COR-L47 (cell line): ENCODE measurements around the gene MYRF.
A peak's percentile ranks its signal among the peaks of the same experiment; 100 is the strongest.

ENCODE experiments used
- DNase-seq: peaks from one replicate; lab custom pipeline; 2025; lab: John Stamatoyannopoulos, UW

Gene MYRF

GRCh38 chr11:61752117-61752924, at the start of gene MYRF:
Gene MYRF, plus strand, starts transcription at chr11:61752636. Its CDS starts 109 bp downstream, at chr11:61752745.
- DNase-seq = no peak

- DNase-seq = no peak
These were observed 49.6 kb upstream of the MYRF start for GRCh38 chr11:61702701-61703312.

- DNase-seq = no peak
These were observed 47.6 kb upstream of the MYRF start for GRCh38 chr11:61704838-61705237.

DNA sequence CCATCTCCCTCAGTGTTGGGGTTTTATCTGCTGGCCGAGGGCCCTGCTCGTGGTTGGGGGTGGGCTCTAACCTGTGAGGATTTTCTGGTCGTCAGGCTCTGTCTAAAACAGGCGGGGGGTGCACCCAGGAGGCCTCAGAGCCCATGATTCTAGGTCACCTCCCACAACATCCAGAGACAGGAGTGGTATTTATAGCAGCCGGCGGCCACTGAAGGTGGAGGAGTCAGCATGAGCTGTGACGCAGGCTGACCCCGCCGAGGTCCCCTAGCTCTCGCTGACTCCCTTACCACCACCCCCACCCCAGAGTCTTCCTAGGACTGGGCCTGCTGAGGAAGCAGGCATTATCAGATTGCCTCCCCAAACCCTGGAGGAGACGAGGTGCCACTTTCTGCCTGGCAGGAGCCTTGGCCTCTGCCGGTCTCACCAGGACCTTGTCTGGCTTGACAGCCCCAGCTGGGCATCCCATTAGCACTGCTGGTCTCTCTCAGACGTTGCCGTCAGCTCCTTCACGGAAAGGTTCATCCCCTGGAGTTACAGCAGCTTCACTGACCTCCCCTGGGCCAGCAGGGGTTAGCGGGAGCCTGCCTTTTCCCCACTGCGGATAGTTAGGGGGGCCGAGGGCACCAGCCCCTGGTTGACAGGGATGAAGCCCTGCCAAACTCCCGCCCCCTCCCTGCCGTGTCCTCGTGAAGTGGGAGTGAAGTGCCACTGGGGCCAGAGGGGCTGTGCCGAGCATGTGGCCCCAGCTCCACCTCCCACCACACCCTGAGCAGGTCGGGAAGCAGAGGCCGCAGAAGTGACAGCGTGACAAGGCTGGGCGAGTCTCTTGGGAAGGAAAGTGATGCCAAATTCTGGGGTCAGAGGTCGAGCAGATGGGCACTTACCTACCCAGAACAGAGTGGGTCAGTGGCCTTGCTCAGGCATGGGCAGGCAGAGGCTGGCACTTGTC, 45.7 kb upstream of the MYRF start:
- no peak for DNase-seq

DNA sequence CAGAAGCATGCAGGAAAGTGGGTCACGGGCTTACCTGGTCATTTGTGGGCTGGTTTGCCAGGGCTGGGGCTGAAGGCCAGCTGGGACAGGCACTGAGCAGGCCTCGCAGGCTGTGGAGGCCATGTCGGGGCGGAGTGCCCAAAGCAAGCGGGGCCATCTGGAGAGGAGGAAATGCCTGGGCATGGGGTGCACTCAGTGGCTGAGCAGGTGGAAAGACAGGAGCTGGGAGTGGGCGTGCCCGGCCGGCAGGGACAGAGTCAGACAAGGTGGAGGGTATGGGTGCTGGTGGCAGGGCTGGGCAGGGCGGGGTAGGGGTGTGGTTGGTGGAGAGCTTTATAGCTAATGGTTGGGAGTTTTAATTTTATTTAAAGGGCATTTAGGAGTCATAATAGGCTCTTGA, 44.9 kb upstream of the MYRF start:
- no peak for DNase-seq

- no peak for DNase-seq
These were observed 43.3 kb upstream of the MYRF start for GRCh38 chr11:61709110-61709509.

DNA sequence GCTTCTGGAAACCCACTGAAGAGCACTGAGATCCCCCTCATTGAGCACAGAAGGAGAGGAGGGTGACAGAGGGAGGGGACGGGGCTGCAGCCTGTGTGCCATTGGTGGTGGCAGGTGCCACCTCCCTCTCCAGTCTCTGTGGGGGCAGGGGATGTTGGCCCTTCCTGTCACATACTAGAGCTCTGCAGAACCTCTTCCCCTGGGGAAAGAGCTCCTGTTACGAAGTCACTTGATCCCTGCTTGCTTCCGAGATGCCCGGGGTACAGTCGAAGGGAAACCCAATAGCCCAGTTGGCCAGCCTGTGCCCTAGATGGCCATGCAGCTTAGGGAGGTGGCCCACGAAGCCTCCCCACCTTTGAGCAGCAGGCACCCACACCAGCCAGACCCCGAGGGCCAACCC, 42.9 kb upstream of the MYRF start:
- DNase-seq = no peak

- no peak for DNase-seq
These were observed 42.4 kb upstream of the MYRF start for GRCh38 chr11:61710019-61710418.

- DNase-seq = no peak
These were observed 41.4 kb upstream of the MYRF start for GRCh38 chr11:61711037-61711436.

DNA sequence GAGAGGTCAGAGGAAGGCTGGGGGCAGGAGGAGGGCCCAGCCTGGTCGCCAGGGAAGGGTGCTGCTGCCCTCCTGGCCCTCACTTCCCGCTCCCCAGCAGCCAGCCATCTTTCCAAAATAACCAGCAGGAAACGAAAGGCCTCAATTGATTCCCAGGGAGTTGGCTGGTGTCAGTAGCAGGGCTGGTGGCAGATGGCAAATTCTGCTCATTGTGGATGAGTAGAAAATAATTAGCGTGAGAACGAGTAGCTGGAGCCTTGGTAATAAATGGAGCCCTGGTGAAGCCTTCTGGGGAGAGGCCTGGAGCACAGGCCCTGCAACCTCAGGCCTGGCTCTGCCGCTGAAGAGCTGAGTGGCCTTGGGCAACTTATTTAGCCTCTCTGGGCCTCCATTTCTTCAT, 40.9 kb upstream of the MYRF start:
- DNase-seq = peak; percentile 50

GRCh38 chr11:61712314-61712713, 40.1 kb upstream of the MYRF start:
- DNase-seq = no peak

- no peak for DNase-seq
These were observed 39.6 kb upstream of the MYRF start for GRCh38 chr11:61712846-61713245.

- no peak for DNase-seq
These were observed 39.0 kb upstream of the MYRF start for GRCh38 chr11:61713464-61713863.

GRCh38 chr11:61713906-61714305, 38.5 kb upstream of the MYRF start:
- DNase-seq = no peak

DNA sequence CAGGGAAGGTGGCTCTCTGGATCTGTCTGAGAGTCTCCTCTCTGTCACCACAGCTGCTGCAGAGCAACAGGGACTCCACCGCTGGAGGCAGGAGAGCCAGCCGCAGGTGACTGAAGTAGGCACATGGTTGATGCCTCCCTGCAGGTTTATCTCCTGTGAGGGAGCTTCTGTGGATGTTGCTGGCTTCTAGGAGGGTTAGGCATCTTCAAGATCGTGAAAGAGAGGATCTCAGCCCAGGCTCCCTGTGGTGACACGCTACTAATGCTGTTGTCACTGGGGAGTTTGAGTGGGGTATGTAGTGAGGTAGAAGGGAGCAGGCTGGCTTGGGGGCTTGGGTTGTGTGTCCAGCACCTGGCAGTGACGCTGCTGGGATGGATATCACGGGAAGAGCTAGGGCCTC, 38.1 kb upstream of the MYRF start:
- no peak for DNase-seq

GRCh38 chr11:61714916-61715315, 37.5 kb upstream of the MYRF start:
- no peak for DNase-seq

DNA sequence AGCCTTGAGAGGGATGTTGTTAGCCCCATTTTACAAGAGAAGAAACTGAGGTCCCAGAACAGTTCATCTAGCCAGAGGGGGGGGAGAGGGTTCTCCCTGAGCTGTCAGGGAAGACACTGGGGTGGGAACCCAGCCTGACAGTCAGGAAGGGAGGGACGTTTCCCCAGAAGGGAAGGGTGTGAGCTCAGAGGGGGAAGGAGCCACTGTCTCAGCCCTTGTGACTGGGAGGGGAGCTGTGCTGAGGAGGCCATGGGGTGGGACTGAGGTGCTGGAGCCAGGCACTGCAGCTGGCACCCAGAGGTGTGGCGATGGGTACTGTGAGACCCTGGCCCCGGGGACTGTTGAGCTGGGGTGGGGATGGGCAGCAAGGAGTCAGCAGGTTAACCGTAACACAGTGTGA, 36.6 kb upstream of the MYRF start:
- DNase-seq = no peak

- no peak for DNase-seq
These were observed 35.8 kb upstream of the MYRF start for GRCh38 chr11:61716478-61717285.

- no peak for DNase-seq
These were observed 35.0 kb upstream of the MYRF start for GRCh38 chr11:61717286-61718033.

DNA sequence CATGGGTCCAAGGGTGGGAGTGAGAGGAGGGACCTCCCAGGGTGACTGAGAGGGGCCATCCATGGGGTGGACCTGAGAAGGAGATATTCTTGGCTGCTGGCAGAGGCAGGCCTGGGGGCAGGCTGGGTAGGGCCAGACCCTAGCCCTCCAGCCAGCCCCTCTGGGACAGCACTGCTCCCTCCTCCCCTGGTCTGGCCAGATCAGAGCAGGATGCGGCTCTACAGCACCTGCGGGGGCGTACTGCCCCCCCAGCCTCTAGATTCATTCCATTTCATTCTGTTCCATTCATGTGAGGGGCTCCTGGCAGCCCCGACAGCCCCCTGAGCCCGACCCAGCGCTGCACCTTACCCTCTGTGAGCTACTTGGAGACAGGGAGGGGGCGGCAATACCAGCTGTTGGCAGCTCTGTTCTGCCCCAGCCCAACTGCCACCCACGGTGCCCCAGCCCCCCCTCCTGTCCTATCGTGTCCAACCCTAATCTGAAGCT, 34.3 kb upstream of the MYRF start:
- no peak for DNase-seq
